PC-9 (cell line): ENCODE data around the gene CSRP1.

Experiments used
- CTCF ChIP-seq: fragments of 200-600 bp; sonication (generic); conservative IDR thresholded peaks from 2 replicates; pipeline ENCODE4 v1.6.1; 2017; ENCODE audit warnings: mixed run types, antibody characterized with exemption, mild to moderate bottlenecking, moderate library complexity
- EZH2 ChIP-seq: fragments of 200-600 bp; sonication (generic); IDR thresholded peaks from 2 replicates; pipeline ENCODE4 v1.8.0; 2017; ENCODE audit warnings: antibody characterized with exemption, low read depth

GRCh38 chr1:201515062-201515750, 8.3 kb upstream of the CSRP1 start:
- TF ChIP-seq CTCF = no peak
- no peak for TF ChIP-seq EZH2
